IMR-90 (cell line): ENCODE measurements around the gene SEPTIN10. TPM values are rescaled to one million over a fixed set of nuclear protein-coding genes. Genes with fewer than 3 reads are reported as not detected.

Experiments
- ATAC-seq: fragments of 200-7000 bp; cut with Tn5 transposase; 2 replicates; pipeline ENCODE4 v1.9.1; 2020; ENCODE audit warnings: low read depth, mild to moderate bottlenecking, moderate library complexity
- BruUV-seq: library from RNA; stranded (reverse); fragments of 400-500 nt; replicated peaks from 2 replicates; lab custom pipeline; 2021; lab: Mats Ljungman, UMichigan
- CTCF ChIA-PET: fragments of 300-600 bp; formaldehyde crosslinking; extraction: SDS; loops from one replicate; lab custom pipeline; 2021; ENCODE audit warnings: antibody characterized with exemption; lab: Yijun Ruan, JAX
- POLR2A ChIA-PET: fragments of 300-600 bp; sonication (Branson Sonifier 250); formaldehyde crosslinking; loops from one replicate; lab custom pipeline; 2022; ENCODE audit warnings: antibody characterized with exemption; ENCODE audit not compliant: unreplicated experiment; lab: Charles Lee
- DNase-seq: peaks from one replicate; pipeline ENCODE4 v3.0.0; 2013
- H2AFZ ChIP-seq: replicated peaks from 2 replicates; pipeline ENCODE3; 2013; ENCODE audit warnings: low read length, mild to moderate bottlenecking; ENCODE audit not compliant: poor library complexity
- H2AK5ac ChIP-seq: 2 replicates; pipeline ENCODE4 v1.6.1; 2013; ENCODE audit warnings: low read depth, low read length, inconsistent platforms
- H2AK9ac ChIP-seq: replicated peaks from 2 replicates; pipeline ENCODE3; 2013; ENCODE audit warnings: mild to moderate bottlenecking, low read depth, low read length, moderate library complexity; ENCODE audit not compliant: poor library complexity
- H2BK120ac ChIP-seq: 2 replicates; pipeline ENCODE4 v1.6.1; 2013; ENCODE audit warnings: low read depth, low read length, inconsistent platforms
- H2BK15ac ChIP-seq: 3 replicates; pipeline ENCODE4 v1.6.1; 2013; ENCODE audit warnings: low read depth, low read length, inconsistent platforms
- H2BK20ac ChIP-seq: 2 replicates; pipeline ENCODE4 v1.6.1; 2013; ENCODE audit warnings: low read depth, mild to moderate bottlenecking, inconsistent platforms, low read length, moderate library complexity
- H2BK5ac ChIP-seq: 2 replicates; pipeline ENCODE4 v1.6.1; 2013; ENCODE audit warnings: mild to moderate bottlenecking, low read depth, low read length, inconsistent platforms; ENCODE audit not compliant: poor library complexity, severe bottlenecking
- H3K14ac ChIP-seq: replicated peaks from 2 replicates; pipeline ENCODE4 v1.6.1; 2013; ENCODE audit warnings: low read depth, low read length, inconsistent platforms
- H3K18ac ChIP-seq: 2 replicates; pipeline ENCODE4 v1.6.1; 2013; ENCODE audit warnings: low read depth, low read length, control low read depth
- H3K23ac ChIP-seq: 2 replicates; pipeline ENCODE4 v1.6.1; 2013; ENCODE audit warnings: low read depth, low read length, inconsistent platforms
- H3K27ac ChIP-seq: 2 replicates; pipeline ENCODE4 v1.5.1; 2013; ENCODE audit warnings: mild to moderate bottlenecking, control low read depth, low read length; ENCODE audit not compliant: insufficient read depth
- H3K27me3 ChIP-seq: 2 replicates; pipeline ENCODE4 v1.6.1; 2013; ENCODE audit warnings: low read length; ENCODE audit not compliant: control insufficient read depth, insufficient read depth
- H3K36me3 ChIP-seq: 2 replicates; pipeline ENCODE4 v1.6.1; 2013; ENCODE audit warnings: low read length, mixed read lengths; ENCODE audit not compliant: control insufficient read depth, insufficient read depth
- H3K4ac ChIP-seq: 2 replicates; pipeline ENCODE4 v1.6.1; 2013; ENCODE audit warnings: low read depth, low read length, inconsistent platforms
- H3K4me1 ChIP-seq: 2 replicates; pipeline ENCODE4 v1.6.1; 2013; ENCODE audit warnings: low read length, mixed read lengths; ENCODE audit not compliant: control insufficient read depth, insufficient read depth
- H3K4me2 ChIP-seq: 2 replicates; pipeline ENCODE4 v1.6.1; 2013; ENCODE audit warnings: low read depth, mild to moderate bottlenecking, control low read depth, low read length, moderate library complexity
- H3K4me3 ChIP-seq: 2 replicates; pipeline ENCODE4 v1.5.1; 2013; ENCODE audit warnings: low read depth, mild to moderate bottlenecking, control low read depth, low read length, moderate library complexity; ENCODE audit not compliant: insufficient read depth
- H3K56ac ChIP-seq: 2 replicates; pipeline ENCODE4 v1.6.1; 2013; ENCODE audit warnings: low read length, inconsistent platforms; ENCODE audit not compliant: insufficient read depth; ENCODE audit errors: extremely low read depth
- H3K79me1 ChIP-seq, 2 experiments: 2 replicates each; pipeline ENCODE4 v1.6.1; 2013; ENCODE audit warnings: low read length in 2 of 2, inconsistent platforms in 1 of 2, low read depth in 1 of 2
- H3K9ac ChIP-seq: 2 replicates; pipeline ENCODE4 v1.6.1; 2013; ENCODE audit warnings: low read depth, low read length, control low read depth
- H3K9me1 ChIP-seq: 2 replicates; pipeline ENCODE4 v1.6.1; 2013; ENCODE audit warnings: low read length, inconsistent platforms; ENCODE audit not compliant: insufficient read depth
- H3K9me3 ChIP-seq: 2 replicates; pipeline ENCODE4 v1.6.1; 2013; ENCODE audit warnings: low read length; ENCODE audit not compliant: control insufficient read depth, insufficient read depth
- H4K20me1 ChIP-seq: 2 replicates; pipeline ENCODE4 v1.6.1; 2013; ENCODE audit warnings: low read length, inconsistent platforms; ENCODE audit not compliant: insufficient read depth
- H4K5ac ChIP-seq: 2 replicates; pipeline ENCODE4 v1.6.1; 2013; ENCODE audit warnings: mild to moderate bottlenecking, low read depth, low read length, control low read depth
- H4K8ac ChIP-seq, 2 experiments: 2 replicates each; pipeline ENCODE4 v1.6.1; 2013; ENCODE audit warnings: low read depth in 2 of 2, low read length in 2 of 2, control low read depth in 1 of 2, inconsistent platforms in 1 of 2
- H4K91ac ChIP-seq: 2 replicates; pipeline ENCODE4 v1.6.1; 2013; ENCODE audit warnings: low read depth, low read length, inconsistent platforms; ENCODE audit not compliant: insufficient read depth
- CEBPB ChIP-seq: IDR thresholded peaks from 2 replicates; pipeline ENCODE4 v1.6.1; 2012; ENCODE audit warnings: low read depth, low read length, improper control_type of control experiment
- CHD1 ChIP-seq: IDR thresholded peaks from 2 replicates; pipeline ENCODE4 v1.6.1; 2012; ENCODE audit warnings: low read depth, low read length, improper control_type of control experiment
- ELK1 ChIP-seq: fragments of 150-350 bp; IDR thresholded peaks from 2 replicates; pipeline ENCODE4 v1.6.1; 2016; ENCODE audit warnings: low read depth, mild to moderate bottlenecking, low read length, moderate library complexity, borderline replicate concordance
- MXI1 ChIP-seq: IDR thresholded peaks from 2 replicates; pipeline ENCODE4 v1.6.1; 2012; ENCODE audit warnings: low read depth, mild to moderate bottlenecking, low read length, moderate library complexity, borderline replicate concordance
- NFE2L2 ChIP-seq: fragments of 150-350 bp; IDR thresholded peaks from 2 replicates; pipeline ENCODE4 v1.6.1; 2016; ENCODE audit warnings: low read depth, mild to moderate bottlenecking, low read length
- POLR2A ChIP-seq: IDR thresholded peaks from 2 replicates; pipeline ENCODE4 v1.6.1; 2012; ENCODE audit warnings: mild to moderate bottlenecking, low read depth, low read length
- RAD21 ChIP-seq: IDR thresholded peaks from 2 replicates; pipeline ENCODE4 v1.6.1; 2012; ENCODE audit warnings: low read length, improper control_type of control experiment
- RCOR1 ChIP-seq: IDR thresholded peaks from 2 replicates; pipeline ENCODE4 v1.6.1; 2012; ENCODE audit warnings: mild to moderate bottlenecking, low read length, improper control_type of control experiment; ENCODE audit not compliant: insufficient replicate concordance
- RFX5 ChIP-seq: IDR thresholded peaks from 2 replicates; pipeline ENCODE4 v1.8.0; 2012; ENCODE audit warnings: low read depth, mild to moderate bottlenecking, low read length, moderate library complexity
- WGBS, 2 experiments: methylation state at CpG; one replicate each; pipeline versions ENCODE4 v1.1.5 to v1.1.7; 2013; ENCODE audit warnings: missing lambda C conversion rate in 2 of 2; ENCODE audit not compliant: insufficient read length in 1 of 2; ENCODE audit errors: extremely low coverage in 2 of 2; 5-methylcytosine and 5-hydroxymethylcytosine counted together
- dilution Hi-C: fragments of 300-500 bp; cut with HindIII; formaldehyde crosslinking; loops from one replicate; pipeline ENCODE4 v1.14.3; 2018; ENCODE audit warnings: low sequenced_read_pairs; ENCODE audit not compliant: unreplicated experiment
- in situ Hi-C: fragments of 300-500 bp; cut with MboI; formaldehyde crosslinking; loops from 3 replicates; pipeline ENCODE4 v1.14.3; 2019; ENCODE audit warnings: low sequenced_read_pairs, inconsistent platforms, mixed read lengths
- intact Hi-C: fragments of 100-400 bp; cut with micrococcal nuclease; formaldehyde crosslinking; loops from 2 replicates; pipeline ENCODE4 v1.10.0; 2022
- polyA plus RNA-seq, 3 experiments: library from polyadenylated mRNA; depleted of rRNA; stranded (reverse); fragments of >200 nt; gene quantifications; 2 replicates each; pipeline ENCODE4 v1.2.3, GENCODE V29; 2012; ENCODE audit warnings: low replicate concordance in 1 of 3
- total RNA-seq: library from RNA; depleted of rRNA; stranded (reverse); fragments of >200 nt; gene quantifications from 2 replicates; pipeline ENCODE4 v1.2.3, GENCODE V29; 2012

Gene SEPTIN10
- total and polyA plus RNA-seq, 2 of the 4 experiments (the other 2 are of a cell fraction), result 55.4 to 82.6 TPM

GRCh38 chr2:109646961-109647360 lies 33.2 kb upstream of the SEPTIN10 start:
- Histone ChIP-seq H3K18ac (no peak overlapping the region), H2BK120ac (no peak overlapping the region), H2BK20ac (no peak overlapping the region), H3K9ac (no peak overlapping the region), H3K9me1 (no peaks in the 10 kb centered on the region), H3K23ac (no peak overlapping the region), H2AK9ac (no peak overlapping the region), H3K4me1 (0 out of 2 replicates have a peak, but pooled peaks cover 3% of the 10 kb centered on the region), H3K27me3 (peaks cover 17% of the 10 kb centered on the region), H2AK5ac (no peak overlapping the region), H3K27ac (no peak overlapping the region), H3K56ac (no peak overlapping the region), H3K79me1 (no peaks in the 10 kb centered on the region), H3K36me3 (no peaks in the 10 kb centered on the region), H4K91ac (no peak overlapping the region), H2AFZ (no peak overlapping the region), H2BK5ac (no peak overlapping the region), H4K5ac (no peak overlapping the region), H3K14ac (no peak overlapping the region), H3K9me3 (no peaks in the 10 kb centered on the region), H4K8ac (no peak overlapping the region), H3K4me3 (no peak overlapping the region), H4K20me1 (no peaks in the 10 kb centered on the region), H3K4me2 (no peak overlapping the region), H3K4ac (no peak overlapping the region), H2BK15ac (no peak overlapping the region)
- no CpG with 5 or more reads among the region's 8 CpGs for WGBS, 2 experiments
- ATAC-seq, result no peak
- intact Hi-C loops (no loop called here), dilution Hi-C loops (no loop called here), in situ Hi-C loops (no loop called here)
- no peak for DNase-seq
- BruUV-seq, result no TSS peak
- CTCF ChIA-PET, result no interaction called here
- no peak for TF ChIP-seq RAD21
- TF ChIP-seq NFE2L2, result no peak
- no peak for TF ChIP-seq CHD1
- no peak for TF ChIP-seq RFX5
- no peak for TF ChIP-seq MXI1
- TF ChIP-seq RCOR1, result no peak
- no peak for TF ChIP-seq ELK1
- no peak for TF ChIP-seq POLR2A
- no peak for TF ChIP-seq CEBPB
- POLR2A ChIA-PET, result no interaction called here
